NCI-H226 (cell line): ENCODE data around the gene IGDCC3.

Experiments used
- DNase-seq: peaks from one replicate; pipeline ENCODE4 v3.0.0-alpha.2; 2015

Gene IGDCC3

DNA sequence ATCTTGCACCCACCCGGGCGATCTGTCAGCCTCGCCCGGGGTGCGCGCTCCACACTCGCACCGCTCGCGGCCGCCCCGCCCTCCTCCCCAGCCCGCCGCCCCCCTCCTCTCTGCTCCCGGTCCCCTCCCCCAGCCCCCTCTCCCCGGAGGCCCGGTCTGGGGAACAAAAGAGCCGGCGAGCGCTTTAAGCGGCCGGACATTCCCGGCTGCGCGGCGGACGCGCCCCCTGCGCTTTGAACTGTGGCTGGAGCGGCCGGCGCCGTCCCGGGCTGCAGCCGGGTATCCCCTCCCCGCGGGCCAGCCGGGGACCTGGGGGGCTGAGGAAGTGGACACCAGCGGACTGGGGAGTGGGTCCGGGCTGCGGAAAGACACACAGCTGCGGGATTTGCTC lies at the start of gene IGDCC3:
Gene IGDCC3 (minus strand): TSS at position 27 of the 391 bp plus-strand sequence. CDS start 214 bp downstream, outside the sequence.
- DNase-seq = no peak

DNA sequence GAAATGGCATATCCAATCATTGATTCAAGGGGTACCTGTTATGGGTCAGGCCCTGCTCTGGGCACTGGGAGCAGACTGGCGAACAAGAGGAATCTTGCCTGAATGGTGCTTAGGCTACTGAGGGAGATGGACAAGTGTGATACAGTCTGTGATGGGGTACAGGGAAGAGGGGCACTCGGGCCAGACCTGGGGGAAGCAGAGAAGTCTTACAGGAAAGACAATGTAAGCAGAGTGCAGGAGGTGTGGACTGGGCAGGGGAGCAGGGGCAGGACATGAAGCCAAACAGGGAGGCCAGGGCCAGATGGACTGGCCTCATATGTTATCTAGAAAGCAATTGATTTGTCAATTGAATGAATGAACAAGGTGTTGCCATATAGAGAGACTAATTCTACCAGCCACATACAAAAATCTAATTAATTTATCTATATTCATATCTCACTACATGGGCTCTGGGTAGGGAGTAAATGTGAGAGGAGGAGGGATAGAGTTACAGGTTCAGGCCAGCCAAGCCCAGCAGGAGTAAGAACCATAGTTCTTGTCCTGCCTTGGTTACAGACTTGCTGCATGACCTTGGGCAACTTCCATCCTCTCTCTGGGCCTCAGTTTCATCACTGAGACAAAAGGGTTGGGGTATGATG lies 48.5 kb upstream of the IGDCC3 start:
- no peak for DNase-seq

DNA sequence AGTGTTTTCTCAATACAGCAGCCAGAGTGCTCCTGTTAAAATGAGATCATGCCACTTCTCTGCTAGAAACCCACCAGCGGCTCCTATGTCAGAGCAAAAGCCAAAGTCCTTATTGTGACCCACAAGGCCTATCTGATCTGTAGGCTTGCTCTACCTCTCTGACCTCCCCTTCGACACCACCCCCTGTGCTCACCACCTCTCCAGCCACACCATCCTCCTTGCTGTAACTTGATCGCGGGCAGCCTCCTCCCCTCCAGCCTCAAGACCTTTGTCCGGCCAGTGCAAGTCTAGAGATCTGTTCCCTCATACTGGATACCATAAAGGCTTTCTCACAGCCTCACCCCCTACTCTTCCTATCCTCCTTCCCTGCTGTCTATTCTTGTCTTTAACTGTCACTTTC lies 46.9 kb upstream of the IGDCC3 start:
- DNase-seq = no peak

DNA sequence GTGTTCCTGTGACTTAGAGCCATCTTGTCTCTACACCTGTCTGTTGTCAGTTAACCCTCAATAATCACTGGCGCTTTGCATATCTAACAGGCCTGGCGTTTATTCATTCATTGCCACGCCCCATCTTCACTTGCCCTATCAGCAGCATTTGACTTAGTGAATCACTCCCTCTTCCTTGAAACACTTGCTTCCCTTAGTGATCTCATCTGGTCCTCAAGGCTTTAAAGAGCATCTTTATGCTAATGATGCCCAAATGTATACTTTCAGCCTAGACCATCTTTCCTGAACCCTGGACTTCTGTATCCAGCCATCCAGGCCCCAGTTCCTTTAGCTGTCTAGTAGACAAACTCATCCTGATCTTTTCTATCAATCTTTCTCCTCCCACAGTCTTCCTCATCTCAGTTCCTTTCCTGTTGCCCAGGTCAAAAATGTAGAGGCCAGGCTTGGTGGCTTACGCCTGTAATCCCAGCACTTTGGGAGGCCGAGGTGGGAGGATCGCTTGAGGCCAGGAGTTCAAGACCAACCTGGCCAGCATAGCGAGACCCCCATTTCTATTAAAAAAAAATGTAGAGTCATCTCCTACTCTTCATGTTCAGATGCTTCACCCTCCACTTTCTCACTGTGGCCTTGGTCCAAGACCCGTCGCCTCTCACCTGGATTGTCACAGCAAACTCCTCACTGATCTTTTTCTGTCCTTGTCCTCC lies 46.3 kb upstream of the IGDCC3 start:
- peak; percentile 67 for DNase-seq

DNA sequence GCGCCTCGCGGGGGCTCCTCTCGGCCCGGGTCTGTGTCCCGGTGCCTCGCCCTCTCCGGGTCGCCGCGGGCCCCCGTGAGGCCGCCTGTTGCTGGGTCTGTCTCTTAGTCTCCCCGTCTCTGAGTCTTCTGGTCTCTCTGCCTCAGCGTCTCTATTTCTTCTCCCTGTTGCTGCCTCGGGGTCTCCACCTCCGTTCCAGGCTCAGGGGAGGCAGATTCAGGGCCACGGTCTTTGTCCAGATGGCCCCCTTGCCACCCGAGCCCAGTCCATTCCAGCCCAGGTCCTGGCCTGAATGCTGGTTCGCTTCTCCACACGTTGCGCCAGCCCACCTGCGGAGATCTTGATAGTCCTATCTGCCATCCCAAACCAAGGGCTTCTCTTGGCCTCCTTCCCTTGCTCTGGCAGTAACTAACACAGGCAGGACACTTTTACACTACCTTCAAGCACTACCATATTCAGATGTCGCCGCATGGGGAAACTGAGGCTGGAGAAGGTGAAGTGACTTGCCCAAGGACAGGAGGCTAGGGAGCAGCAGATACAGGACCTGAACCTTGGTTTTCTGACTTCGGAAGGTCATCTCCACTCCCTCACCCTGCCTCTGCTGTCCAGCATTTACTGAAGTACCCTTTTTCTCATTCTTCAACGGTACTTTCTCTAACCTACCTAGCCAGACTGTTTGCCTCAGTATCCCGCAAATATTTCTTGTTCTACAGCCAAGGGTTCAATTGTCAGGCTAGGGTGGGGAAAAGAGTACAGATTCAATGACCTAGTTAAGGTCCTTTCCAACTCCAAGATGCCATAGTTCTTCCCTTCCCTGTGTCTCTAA lies 45.6 kb upstream of the IGDCC3 start:
- DNase-seq = no peak

DNA sequence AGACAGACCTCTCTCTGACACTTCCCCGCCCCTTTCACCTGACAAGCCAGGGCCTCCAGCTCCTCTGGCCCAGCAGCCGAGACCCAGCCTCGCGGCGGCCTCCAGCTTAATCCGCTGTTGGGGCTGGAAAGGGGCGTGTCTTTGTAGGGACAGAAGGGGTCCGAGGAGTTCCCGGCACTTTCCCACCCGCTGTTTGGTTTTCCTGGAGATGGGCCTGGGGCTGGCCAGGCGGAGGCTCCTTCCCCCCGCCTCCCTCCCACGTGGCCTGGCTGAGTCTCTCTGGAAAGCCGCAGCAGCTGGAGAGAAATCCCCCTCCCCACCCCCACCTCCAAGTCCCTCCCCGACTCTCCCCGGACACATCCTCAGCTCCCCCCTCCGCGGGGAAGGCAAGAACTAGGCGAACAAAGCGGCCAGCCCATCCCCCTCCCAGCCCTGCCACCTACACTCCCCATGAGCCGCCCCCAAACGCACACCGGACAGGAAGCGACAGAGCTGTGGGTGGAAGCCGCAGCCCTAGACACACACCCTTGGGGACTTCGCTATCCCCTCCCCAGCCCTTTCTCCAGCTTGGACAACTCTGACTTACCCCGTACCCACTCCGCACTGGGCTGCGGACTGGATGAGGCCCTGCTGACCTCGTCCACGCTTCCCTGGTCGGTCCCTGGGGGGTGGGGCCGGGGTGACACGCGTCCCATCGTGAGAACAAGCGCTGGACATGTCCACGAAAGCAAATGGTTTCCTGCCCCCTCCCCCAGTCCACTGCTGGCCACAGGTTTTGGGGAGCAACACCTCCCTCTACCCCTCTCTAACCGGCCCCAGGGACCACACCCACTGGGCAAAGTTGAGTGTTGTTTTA lies 43.8 kb upstream of the IGDCC3 start:
- DNase-seq = no peak

DNA sequence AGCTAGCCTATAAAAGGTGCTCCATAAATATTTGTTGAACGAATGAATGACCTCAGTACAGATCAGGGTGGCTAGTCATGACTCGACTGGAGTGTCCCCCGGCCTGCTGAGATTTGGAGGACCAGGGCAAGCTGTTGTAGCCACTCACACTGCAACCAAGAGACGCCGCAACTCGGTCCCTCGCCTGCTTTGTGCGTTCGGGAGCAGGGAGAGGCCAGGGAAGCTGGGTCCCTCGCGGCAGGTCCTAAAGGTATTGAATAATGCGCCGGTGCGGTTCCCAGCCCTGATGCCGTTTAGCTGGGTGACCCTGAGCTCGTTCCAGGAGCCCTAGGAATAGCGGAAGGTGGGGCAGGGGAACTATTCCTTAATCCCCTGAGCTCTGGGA lies 43.2 kb upstream of the IGDCC3 start:
- no peak for DNase-seq

DNA sequence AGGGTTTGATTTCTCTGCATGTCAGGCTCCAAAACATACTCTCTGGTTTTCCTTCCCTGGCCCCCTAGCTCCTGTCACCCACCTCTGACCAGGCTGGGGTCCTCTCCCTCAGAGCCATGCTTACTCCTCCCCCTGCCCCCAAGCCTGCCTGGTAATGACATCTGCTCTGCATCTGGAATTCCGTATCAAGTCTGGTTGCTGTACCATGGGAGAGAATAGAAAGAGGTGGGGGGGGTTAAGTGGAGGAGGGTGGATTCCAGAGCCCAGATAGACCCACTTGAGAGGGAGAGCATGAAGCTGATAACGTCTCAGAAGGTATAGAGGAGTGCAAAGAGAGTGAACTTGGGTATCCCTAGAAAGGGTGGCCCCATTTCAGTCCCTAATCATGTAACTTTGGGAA lies 40.8 kb upstream of the IGDCC3 start:
- no peak for DNase-seq

DNA sequence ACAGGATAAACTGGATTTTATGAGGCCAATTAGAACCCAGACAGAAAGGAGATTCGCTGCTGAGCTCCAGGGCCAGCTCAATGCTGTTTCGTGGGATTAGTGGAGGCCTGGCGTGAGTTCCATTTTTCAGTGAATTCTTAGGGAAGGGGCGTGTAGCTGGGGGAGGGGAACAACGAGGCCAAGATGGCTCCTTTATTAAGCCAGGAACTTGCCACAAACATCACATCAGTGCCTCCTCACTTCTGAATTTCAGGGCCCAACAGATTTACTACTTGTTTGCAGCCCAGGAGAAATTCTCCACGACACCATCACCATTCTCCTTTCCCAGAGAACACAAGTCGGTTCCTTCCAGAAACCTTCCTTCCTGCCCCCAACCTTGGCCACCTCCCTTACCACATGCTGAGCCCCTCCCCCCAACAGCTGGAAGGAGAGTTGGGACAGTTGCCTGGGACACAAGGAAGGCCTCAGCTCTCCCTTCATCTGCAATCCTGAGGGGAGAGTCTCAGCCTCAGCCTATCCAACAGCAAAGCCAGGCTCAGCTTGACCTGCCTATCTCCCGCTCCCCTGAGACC lies 39.1 kb upstream of the IGDCC3 start:
- no peak for DNase-seq

DNA sequence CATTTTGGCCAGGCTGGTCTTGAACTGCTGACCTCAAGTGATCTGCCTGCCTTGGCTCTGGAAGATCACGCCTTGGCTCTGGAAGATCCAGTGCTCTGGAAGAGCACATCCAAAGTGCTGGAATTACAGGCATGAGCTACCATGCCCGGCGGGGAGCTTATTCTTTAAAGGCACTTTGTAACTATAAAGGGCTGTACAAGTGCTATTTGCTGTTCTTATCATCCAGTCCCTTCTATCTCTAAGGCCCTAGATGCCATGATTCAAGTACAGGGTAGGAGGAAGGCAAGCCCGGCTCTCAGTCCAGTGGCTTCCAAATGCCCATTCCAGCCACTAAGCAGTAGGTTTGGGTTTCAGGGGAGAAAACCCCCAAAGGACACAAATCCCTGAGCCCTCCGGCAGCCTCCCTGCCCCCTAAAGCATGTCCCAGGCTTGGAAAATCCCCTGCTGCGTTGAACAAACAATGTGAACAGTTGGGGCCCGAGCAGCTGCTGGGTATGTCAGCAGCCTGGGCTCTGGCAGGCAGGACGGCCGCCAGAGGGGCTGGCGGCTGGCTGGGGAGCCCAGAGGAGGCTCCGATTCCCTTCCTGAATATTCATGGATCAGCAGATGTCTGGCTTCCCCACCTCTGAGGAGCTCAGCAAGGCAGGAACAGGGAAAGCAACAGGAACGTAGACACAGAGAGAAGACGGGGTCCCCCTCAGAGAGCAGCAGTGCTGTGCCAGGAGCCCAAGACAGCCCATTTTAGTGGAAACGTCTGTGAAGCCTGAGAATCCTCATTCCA lies 37.2 kb upstream of the IGDCC3 start:
- no peak for DNase-seq

DNA sequence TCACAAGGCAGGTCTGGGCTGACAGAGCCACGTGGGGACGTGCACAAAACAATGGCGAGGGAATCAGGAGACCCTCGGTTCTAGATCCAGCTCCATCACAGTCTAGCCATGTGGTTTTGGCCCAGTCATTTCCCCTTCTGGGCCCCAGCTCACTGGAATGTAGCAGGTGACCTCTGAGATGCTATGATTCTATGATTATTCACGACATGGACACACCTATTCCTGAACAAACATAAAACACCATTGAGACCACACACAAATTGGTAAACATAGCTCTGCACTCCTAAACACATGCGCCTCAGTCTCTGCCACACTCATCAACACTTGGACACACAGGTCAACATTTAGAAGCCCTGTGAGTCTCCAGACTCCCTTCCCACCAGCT lies 36.0 kb upstream of the IGDCC3 start:
- no peak for DNase-seq

DNA sequence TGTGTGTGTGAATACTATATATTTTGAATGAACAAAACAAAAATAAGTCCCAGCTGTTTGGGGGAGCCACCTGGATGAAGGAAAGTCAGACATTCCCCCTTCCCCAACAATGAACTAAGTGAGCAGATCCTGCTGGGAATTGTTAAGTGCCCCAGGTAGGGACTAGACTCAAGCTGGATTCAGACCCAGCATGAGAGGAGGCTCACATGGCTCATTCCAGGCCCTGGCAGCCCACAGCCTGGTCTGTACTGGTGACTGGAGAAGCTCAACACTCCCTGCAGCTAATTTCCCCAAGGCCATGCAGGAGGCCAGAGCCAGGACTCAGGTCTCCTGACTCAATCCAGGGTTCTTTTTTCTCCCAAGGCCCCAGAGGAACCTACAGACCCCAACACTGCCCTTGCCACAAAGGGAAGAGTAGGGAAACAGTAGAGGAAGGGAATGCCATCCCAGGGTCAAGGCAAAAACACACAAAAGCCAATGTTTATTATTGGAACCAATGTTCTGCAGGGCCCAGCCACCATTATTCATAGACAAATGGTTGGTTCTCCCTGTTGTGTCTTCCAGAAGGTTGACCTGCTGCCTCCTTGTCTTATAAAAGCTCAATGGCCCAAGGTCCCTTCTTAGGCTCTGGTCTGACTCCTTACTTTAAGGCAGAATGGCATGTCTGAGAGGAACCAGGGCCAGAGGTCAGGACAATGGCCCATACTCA lies 35.4 kb upstream of the IGDCC3 start:
- no peak for DNase-seq

DNA sequence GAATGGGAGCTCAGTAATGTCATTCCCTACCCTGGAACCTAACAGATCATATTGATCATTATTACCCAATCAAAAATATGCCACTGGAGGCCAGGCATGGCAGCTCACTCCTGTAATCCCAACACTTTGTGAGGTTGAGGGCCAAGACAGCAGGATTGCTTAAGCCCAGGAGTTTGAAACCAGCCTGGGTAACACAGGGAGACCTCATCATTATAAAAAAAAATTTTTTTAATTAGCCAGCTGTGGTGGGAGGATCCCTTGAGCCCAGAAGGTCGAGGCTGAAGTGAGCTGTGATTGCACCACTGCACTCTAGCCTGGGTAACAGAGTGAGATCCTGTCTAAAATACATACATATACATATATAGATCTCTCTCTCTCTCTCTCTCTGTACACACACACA lies 34.8 kb upstream of the IGDCC3 start:
- DNase-seq = no peak

DNA sequence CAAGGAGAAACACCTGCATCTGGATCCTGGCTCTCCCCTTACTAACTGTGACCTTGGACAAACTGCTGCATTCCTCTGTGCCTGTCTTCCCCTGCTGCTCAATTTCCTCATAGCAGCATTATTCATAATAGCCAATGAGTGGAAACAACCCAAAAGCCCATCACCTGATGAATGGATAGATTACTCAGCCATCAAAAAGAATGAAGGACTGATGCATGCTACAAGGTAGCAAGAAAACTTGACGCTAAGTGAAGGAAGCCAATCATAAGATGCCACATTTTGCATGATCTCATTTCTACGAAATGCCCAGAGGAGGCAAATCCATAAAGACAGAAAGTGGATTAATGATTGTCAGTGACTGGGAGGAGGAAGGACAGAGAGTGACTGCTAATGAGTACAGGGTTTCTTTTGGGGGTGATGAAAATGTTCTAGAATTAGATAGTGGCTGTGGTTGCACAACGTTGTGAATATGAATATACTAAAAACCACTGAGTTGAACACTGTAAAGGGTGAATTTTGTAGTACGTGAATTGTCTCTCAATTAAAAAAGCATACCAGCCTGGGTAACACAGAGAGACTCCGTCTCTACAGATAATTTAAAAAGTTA lies 33.8 kb upstream of the IGDCC3 start:
- DNase-seq = no peak

DNA sequence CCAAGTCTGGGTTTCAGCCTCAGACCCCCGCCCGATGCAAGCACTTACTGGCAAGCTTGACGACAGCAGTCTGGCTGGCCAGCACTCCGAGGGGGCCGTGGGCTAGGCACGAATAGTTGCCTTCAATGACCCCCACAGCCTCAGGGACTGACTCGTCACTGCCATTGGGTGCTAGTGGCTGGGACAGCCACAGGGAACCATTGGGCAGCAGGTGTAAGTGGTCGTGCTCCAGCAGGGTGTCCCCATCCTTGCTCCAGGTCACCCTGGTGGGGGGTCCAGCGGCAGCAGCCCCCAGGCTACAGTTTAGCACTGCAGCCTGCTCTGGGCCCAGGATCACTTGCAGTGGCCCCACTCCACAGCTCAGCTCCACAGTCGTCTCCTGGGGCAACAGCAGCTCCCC lies 33.2 kb upstream of the IGDCC3 start:
- no peak for DNase-seq

DNA sequence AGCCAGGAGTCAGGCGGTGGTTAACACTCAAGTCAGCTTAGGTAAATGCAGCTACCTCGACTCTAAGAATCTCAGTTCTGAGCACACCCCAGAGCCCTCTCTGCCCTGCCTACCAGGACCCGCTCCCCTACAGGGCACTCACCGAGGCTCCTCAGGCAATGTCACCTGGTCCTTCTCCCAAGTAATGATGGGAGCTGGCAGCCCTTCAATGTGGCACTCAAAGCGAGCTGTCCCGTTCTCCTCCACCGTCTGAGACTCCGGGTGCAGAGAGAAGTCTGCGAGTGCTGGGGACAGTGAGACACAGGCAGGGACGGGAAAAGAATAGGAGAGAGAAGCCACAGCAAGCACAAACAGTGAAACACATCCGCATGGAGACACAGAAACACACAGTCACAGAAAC lies 32.2 kb upstream of the IGDCC3 start:
- DNase-seq = no peak

DNA sequence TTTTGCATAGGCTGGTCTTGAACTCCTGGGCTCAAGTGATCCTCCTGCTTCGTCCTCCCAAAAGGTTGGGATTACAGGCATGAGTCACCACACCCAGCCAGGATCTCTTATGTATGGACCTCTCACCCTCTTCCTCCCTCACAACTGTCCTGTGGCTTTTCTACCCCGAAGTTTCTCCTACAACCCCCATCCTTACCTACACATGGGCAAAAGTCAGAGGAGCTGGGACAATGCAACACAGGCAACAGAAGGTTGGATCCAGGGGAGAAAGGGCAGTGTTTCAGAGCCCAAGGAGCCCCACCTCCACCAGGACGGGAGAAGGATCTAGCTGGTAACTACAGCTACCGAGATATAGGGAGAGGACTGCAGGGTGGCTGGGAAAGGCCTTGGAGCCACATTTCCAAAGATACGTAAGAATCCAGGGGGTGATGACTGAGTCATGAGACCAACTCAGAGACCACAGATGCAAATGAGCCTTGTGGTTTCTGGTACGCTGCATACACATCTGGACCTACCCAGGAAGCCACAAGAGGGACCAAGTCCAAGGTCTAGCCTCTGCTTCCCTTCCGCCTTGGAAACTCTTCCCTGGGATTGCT lies 31.3 kb upstream of the IGDCC3 start:
- DNase-seq = peak; percentile 55

DNA sequence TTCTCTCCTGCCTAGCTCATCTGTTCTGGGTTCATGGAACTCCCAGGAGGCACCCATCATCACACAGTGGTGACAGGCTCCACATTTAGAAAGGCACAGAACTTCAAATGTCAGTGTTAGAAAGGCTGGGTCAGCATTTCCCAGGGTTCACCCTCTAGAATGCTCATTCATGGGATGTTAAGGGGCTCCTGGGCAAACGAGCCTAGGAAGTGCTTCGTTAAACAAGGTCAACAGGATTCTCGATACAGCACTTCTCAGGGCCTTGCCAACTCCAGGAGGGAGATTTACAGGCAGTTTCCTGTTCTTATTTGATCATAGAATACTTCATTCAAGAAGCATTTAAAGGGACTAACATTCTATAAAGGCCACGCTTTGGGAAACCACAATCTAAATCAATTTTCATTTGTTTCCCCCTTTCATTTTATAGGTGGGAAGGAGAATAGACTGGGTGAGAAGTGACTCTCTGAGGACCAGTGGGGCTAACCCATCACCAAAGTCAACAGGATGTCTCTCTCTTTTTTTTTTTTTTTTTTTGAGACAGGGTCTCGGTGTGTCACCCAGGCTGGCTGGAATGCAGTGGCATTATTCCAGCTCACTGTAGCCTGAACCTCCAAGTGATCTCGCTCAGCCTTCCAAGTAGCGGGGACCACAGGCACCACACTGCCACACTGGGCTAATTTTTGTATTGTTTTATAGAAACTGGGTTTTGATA lies 30.7 kb upstream of the IGDCC3 start:
- no peak for DNase-seq

DNA sequence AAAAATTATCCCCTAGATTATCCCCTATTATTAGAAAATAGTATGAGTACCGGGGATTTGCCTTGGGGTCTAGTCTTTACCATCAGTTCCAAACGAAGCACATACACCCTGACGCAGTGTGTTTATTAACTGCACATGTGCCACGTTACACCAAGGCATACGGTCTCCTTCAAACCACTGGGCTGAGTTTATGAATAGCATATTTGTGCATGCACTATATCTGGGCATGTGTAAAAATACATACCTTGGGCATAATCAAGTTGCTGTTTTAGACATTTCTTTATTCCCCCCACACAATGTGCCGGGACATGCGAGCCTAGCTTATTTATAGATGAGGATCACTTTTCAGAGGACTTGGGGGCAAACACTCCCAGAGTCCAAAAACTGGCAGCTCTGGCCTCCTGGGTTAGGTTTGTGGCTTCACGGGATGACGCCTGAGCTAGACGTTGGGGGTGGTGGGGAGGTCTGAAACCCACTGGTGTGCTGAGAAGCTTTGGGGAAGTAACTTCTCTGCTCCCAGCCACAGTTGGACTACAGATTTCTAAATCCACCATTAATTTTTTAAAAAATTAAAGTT lies 28.7 kb upstream of the IGDCC3 start:
- DNase-seq = no peak
